CD4-positive, alpha-beta T cell treated with Interleukin-4 for 4 hours (primary cell): ENCODE data around the gene CARD10.
A peak's percentile ranks its signal among the peaks of the same experiment; 100 is the strongest.

Source experiments
- DNase-seq: peaks from one replicate; pipeline ENCODE4 v3.0.0-alpha.2; 2020

Gene CARD10, protein sequence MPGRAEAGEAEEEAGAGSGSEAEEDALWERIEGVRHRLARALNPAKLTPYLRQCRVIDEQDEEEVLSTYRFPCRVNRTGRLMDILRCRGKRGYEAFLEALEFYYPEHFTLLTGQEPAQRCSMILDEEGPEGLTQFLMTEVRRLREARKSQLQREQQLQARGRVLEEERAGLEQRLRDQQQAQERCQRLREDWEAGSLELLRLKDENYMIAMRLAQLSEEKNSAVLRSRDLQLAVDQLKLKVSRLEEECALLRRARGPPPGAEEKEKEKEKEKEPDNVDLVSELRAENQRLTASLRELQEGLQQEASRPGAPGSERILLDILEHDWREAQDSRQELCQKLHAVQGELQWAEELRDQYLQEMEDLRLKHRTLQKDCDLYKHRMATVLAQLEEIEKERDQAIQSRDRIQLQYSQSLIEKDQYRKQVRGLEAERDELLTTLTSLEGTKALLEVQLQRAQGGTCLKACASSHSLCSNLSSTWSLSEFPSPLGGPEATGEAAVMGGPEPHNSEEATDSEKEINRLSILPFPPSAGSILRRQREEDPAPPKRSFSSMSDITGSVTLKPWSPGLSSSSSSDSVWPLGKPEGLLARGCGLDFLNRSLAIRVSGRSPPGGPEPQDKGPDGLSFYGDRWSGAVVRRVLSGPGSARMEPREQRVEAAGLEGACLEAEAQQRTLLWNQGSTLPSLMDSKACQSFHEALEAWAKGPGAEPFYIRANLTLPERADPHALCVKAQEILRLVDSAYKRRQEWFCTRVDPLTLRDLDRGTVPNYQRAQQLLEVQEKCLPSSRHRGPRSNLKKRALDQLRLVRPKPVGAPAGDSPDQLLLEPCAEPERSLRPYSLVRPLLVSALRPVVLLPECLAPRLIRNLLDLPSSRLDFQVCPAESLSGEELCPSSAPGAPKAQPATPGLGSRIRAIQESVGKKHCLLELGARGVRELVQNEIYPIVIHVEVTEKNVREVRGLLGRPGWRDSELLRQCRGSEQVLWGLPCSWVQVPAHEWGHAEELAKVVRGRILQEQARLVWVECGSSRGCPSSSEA

DNA sequence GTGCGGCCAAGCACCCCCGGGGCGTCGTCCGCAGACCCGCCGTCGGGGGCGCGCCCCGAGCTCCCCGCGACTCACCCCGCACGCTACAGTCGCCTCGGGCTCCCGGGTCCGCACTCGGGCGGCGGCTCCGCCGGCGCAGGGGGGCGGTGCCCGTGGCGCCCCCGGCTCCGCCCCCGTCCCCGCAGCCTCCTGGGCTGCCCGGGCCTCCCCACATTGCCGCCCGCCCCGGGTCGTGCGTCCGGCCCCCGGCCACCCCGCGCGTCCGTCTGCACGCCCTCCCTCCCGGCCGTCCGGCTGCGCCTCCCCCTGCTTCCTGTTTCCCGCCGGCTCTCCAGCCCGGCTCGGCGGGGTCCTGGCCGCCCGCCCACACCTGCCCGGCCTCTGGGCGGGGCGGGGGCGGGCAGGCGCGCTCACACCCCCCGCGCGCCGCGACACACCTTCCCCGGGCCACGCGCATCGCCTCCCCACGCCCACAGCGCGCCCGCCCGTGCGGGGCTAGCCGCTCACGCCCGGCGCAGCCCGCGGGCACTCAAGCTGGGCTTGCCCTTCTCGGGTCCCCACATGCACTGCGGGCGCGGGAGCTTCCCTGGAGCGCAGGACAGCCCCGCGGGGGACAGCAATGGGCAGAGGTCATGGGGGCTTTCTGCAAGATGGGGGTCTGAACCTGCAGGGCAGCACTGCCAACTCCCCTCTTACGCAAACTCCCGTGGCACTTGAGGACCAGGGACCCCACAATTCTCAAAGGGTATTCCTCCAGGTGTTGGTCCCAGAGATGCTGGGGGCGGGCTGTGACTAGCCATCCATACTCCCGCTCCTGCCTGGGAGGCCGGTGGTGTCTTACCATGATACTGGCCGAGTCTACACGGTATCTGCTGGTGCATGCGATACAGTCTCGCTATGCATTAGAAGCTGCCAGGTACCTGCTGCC is at the start of gene CARD10:
Gene CARD10, minus strand, starts transcription at position 148 of the 928 bp plus-strand sequence. CDS start 215 bp downstream, outside the sequence.
- no peak for DNase-seq

DNA sequence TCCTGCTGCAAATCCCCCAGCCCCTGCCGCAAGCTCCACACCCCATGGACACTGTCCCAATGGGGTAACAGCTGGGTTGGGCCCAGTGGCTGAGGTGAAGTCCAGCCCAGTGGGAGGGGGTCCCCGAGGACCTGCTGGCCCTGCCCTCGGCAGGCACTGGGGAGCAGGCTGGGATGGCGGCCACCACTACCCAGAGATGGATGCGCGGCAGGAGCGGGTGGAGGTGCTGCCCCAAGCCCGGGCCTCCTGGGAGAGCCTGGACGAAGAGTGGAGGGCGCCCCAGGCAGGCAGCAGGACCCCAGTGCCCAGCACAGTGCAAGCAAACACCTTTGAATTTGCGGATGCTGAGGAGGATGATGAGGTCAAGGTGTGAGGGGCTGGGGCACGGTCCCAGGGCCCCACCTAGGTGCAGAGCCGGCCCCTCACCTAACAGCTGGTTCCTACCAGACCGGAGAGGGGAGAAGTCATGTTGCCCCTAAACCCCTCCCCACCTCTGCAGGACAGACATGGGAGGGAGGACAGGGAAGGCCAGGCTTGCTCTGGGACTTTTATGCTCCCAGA is 49.3 kb upstream of the CARD10 start:
- no peak for DNase-seq

DNA sequence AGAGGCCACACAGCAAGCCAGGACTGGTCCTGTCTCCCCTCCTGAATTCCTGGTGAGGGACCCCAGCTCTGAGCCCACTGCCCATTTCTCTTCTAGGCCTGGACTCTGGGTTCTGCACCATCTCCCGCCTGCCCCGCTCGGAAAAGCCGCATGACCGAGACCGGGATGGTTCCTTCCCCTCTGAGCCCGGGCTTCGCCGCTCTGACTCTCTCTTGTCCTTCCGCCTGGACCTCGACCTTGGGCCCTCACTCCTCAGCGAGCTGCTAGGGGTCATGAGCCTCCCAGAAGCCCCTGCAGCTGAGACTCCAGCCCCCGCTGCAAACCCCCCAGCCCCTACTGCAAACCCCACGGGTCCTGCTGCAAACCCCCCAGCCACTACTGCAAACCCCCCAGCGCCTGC is 48.8 kb upstream of the CARD10 start:
- DNase-seq, result no peak

DNA sequence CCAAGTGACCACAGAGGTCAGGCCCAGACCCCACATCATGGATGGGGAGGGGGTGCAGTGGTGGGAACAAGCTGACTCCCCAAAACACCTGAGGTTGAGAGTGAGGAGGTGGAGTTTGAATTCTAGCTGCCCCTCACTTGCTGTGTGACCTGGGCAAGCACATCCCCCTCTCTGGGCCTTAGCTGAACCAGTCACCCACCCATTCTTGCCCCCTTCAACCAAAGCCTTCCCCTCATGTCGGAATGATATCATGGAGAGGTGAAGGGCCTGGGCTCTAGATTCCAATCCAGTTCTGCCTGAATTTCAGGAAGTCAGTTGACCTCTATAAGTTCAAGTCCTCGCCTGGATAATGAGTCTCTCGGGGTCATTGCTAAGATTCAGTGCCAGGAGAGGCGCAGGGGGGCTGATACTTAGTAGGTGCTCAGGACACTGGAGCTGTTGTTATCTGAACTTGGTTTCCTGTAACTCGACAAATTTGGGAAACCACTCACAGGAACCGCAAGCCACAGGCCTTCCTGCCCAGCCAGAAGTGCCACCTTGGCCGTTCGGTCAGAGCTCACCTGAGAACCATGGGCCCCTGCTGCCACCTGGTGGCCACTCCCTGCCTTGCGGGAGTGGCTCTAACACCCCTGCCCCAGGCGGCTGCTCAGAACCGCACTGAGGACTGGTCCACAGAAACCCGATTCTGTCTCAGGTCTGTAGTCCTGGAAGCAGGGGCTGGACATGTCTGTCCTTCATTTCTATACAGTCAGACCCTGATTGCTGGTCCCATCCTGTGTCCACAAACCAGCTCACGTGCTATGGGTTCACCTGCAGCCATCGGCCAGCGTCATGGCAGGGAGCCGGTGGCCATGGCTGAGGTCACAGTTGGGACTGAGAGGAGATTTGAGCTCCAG is 47.9 kb upstream of the CARD10 start:
- DNase-seq, result peak; percentile 88

DNA sequence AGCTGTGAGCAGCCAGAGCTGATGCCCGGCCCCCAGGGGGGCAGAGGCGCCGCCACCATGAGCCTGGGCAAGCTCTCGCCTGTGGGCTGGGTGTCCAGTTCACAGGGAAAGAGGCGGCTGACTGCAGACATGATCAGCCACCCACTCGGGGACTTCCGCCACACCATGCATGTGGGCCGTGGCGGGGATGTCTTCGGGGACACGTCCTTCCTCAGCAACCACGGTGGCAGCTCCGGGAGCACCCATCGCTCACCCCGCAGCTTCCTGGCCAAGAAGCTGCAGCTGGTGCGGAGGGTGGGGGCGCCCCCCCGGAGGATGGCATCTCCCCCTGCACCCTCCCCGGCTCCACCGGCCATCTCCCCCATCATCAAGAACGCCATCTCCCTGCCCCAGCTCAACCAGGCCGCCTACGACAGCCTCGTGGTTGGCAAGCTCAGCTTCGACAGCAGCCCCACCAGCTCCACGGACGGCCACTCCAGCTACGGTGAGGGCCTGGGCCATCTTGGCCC is 47.2 kb upstream of the CARD10 start:
- DNase-seq, result peak; percentile 28

DNA sequence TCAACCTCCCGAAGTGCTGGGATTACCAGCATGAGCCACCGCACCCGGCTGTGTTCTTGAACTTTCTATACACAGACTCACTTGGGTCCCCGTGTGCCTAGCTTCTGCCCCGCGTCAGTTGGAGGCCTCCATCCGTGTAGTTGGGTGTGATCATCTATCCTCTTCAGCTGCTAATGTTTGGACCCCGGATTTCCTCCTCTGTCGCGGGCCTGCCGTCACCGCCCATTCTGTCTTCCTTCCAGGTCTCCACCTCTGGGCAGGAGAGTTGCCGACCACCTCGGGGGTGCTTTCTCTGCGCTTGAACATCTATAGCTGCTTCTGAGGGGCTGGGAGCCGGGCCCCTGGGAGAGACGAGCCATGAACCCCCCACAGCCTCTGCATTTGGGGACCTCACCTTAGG is 46.6 kb upstream of the CARD10 start:
- DNase-seq, result no peak

DNA sequence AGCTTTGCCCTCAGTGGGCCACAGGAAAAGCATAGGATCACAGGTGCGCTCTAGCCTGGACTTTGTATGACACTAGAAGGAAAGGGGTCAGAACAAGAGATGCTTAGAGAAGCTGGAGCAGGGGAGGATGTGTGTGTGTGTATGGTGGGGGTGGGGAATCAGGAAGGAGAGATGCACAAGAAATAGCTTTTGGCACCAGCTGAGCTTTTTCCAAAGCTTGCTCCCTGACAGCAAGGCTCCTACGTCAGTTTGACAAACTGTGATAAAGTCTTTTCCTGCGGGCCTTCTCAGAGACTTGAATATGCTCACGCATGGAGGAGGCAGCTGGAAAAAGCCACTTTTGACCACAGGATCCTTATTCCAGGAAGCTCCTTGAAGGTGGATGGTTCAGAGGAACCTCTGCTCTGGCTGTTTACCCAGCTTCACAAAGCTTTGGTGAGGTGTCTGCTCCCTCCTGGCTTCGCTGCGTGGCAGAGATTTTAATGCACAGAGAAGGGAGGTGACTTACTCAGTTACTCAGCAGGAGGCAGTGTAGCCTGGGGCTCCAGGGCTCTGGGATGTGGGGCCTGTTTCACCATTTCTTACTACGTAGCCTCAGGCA is 45.0 kb upstream of the CARD10 start:
- DNase-seq, result no peak

DNA sequence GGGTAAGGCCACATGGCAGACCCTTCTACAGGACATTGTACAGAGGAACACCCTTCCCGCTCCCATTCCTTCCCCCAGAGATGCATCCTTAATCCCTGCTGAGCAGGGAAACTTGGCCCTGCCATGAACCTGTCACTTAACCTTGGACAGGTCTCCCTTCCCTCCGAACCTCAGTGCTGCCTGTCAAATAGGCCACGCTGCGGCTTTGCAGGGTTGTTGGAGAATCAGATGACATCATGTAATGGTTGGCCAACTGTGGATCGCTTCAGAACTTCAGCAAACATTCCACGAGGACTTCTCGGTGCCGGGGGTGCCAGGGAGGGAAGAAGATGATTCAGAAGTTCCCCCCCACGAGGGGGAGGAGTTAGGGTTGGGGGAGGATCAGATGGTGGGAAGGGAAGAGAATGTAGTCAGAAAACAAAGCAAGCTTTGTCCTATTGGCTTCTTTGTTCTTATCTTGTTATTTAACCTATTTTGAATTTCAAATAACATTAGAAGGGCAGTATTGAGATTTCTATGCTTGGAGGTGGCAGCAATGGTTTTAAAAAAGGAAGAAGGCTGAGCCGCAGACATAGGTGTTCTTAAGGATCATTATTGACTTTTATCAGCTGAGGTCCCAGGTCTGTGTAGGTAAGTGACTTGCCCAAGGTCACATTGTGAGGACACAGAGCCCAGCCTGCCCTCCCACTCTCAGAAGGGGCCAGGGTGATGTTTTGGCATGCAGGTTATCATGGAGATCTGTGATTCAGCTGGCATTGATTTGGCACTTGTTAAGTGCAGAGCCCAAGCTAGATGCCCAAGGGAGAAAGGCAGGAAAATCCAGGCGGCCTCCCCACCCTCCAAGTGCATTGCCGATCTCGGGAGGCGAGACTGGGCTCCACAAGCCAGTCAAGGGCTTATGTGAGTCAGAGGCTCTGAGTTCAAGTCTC is 44.2 kb upstream of the CARD10 start:
- DNase-seq, result no peak

DNA sequence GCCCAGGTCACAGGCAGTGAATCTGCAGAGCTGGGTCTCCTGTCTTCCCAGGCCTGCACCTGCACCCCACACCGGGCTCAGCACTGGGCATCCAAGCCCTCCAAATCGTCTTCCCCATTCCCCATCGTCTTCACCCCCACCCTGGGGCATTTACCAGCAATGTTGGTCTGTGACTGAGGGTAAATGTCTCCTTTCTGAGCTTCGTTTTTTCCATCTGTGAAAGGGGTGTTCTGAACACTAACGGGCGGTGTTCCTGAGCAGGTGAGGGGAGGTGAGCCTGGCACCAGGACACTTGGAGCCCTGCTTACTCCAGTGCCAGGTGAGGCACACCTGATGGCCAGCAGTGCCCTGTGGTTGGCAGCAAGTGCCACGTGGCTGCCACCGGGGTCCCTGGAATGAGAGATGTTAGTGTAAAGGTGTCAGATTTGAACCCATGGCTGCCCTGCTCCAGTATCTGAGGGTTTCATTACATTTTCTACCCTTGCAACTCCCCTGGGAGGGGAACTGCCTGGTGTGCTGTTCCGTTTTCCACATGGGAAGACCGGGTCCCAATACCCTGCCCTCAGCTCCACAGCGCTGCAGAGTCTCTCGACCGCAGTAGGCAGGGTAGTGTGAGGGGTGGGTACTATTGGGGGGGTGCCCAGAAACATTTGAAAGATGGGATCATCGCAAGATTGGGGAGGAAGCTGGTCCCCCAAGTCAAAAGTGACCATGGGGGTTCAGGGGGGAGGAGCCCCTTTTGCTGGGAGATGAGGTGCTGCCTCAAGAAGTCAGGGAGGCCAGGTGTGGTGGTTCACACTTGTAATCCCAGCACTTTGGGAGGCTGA is 43.0 kb upstream of the CARD10 start:
- no peak for DNase-seq

DNA sequence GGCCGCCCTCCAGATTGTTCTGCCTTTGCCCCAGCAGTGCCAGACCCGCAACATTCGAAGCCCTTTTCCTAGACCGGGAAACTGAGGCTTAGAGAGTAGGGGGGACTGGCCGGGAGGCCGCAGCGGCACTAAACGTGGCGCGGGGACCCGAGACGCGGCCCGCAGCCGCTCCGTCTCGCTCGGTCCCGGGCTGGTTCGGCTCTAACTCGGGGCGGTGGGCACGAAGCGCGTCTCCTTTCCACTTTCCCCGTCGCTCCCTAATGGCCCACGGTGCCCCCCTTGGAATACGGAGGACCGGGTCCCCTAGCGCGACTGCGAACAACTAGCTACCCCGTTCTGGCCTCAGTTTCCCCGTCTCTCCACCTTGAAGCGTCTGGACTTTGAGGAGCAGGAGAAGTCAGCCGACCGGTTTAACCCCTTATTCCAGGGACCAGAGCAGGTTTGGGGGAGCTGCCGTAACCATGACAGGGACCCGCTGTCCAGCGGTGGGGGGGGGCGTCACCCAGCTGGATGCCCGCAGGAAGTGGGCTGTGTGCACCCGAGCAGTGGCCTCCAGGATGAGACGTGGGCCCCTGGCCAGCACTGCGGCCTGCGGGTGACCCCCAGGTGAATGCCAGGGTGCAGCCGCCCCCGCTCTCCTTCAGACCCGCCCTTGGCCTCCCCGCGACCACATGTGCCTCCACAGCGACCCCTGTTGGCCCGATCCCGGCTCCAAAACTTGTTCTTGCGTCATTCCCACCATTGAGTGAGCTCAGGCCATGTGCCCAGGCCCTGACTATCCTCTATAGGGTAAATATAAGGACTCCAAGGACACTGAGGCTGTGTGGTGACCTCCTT is 42.2 kb upstream of the CARD10 start:
- peak; percentile 55 for DNase-seq

DNA sequence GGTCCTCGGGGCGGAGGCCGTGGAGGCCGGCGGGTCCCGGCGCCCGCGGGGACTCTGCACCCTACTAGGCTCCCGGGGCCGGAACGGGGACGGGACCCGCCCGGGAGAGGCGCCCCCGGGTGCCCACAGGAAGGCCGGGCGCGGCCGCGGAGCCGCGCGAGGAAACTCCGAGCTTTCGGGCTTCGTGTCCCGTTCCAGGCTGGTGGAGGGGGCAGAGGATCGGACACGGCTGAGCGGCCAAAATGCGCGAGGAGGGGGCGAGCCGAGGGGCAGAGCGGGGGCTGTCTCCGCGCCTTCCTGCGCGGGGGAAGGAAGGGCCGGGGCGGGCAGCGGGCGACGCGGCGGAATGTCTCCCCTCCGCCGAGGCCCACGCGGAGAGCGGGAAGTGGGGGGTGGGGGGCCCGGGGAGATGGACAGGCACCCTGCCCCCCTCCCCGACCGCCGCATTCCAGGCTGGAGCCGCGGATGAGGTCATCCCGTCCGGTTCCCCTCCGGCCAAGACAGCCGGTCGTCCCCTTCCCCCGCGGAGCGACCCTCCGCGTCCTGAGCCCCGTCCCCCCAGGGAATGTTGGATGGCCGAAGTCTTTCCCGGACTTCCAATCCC is 41.5 kb upstream of the CARD10 start:
- no peak for DNase-seq

DNA sequence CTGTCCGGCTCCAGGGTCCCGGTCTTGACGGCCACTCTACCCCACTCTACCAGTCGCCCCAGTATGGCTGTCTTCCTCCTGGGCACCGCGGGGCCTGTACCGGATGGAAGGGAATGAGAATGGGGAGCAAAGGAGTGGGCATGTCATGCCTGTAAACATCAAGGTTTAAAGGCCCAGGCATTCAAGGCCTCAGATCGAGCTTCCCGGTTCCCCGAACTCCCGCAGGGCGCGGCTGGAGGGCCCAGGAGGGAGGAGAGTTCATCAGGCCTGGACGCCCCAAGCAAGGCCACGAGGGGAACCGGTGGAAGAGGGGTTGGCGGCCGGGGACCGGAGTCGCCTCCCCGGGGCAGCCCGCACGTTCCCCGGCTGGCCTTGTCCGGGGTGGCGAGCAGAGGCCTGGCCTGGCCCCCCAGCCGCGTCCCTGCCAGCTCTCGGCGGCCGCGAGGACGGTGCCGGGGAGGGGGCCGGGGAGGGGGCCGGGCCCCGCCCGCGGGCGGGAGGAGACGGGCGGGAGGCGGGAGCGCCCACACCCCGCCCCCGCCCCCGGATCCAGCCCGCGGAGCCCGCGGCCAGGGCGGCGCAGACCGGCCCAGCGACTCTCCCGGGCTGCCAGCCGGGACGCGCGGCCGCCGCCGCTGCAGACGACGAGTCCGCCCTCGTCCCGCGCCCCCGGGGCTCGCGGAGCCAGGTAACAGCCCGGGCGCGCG is 40.8 kb upstream of the CARD10 start, which contains the start of gene CDC42EP1:
Gene CDC42EP1, plus strand, starts transcription at position 580 of the 707 bp plus-strand sequence. CDS start 5,870 bp downstream, outside the sequence.
- DNase-seq, result no peak

DNA sequence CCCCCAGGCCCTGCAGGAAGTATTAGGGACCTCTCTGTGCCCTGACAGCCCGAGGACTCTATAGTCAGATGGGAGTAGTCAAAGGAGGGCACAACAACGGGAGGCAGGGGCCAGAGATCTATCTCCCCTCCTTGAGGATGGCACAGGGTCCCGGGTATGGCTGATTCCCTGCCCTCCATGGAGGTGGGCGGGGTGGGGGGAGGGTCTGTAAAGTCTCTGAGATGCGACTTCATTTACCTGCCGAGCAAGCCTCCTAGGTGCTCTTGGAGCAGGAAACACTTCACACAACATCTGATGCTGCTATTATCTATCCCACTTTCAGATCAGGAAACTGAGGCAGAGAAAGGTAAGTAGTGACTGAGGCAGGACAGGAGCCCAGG is 40.3 kb upstream of the CARD10 start:
- DNase-seq, result no peak

DNA sequence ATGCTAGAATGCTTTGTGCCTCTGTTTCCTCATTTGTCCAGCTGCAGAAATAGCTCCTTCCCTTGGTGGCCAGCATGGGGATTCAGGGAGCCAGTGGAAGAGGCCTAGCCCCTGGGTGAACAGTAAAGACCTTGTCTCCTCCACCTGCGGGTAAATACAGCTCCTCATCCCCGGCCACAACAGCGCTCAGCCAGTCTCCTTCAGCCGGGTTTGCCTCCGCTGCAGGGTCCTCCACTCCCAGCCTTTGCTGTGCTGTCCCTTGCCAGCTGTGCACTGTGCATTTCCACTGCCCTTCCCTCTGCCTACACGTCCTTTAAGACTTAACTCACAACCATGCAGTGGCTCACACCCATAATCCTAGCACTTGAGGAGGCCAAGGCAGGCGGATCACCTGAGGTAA is 39.6 kb upstream of the CARD10 start:
- no peak for DNase-seq

DNA sequence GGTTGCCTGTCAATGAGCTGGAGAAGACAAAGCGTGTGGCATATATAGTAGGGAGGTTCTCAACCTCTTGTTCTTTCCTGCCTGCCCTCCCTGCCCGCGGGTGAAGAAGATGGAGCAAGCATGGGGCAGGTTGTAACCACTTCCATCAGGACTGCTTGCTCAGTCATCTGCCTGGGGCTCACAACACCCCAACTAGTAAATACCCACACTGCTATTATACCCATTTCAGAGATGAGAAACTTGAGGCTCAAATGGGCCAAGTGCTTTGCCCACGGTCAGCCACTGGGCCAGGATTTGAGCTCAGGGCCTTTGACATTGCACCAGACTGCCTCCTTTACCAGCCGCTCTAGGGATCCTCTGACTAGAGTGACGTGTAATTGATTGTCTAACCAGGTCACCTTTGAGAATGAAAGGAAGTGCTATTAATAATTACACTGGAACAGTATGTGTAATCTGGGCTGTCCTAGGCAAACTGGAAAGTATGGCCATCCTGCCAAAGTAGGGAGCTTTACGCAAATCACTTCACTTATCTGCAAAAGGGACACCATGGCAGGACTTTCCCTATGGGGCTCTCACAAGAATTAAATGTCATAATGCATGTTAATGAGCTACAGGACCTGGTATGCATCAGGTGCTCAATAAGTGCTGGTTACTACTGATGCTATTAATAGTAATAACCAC is 38.2 kb upstream of the CARD10 start:
- DNase-seq, result no peak

DNA sequence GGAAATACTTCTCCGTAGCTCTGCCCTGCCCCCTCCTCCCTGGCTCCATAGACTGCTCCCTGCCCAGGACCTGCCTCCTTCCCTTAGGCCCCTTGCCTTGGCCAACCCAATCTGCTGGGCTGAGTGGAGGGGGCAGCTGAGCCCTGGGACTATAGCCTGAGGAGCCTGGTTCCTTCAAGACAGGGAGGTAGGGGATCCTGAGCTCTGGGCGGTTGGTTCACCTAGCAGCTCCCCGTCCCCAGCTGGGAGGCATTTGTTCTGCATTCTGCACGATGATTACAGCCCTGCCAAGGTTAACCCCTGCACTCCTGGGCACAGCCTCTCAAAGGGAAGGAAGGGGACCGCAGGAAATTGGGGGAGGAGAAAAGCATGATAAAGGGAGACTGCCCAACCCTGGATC is 37.5 kb upstream of the CARD10 start:
- no peak for DNase-seq
